CD4-positive, alpha-beta T cell treated with Interleukin-6 for 4 hours (primary cell): ENCODE data around the gene GCGR.
"Not testable (repeated sequence)": the region's sequence is repeated elsewhere in the genome, so short reads cannot be mapped to it uniquely, and the experiment has no call there.

ENCODE experiments used
- DNase-seq: peaks from one replicate; pipeline ENCODE4 v3.0.0-alpha.2; 2020; ENCODE audit warnings: mixed read lengths

Gene GCGR

GRCh38 chr17:81833160-81833920, 29.4 kb downstream of the GCGR start, which contains the start of gene MCRIP1:
MCRIP1 (minus strand) TSS chr17:81833291; CDS start chr17:81824506, 8,785 bp downstream.
- DNase-seq = peak; percentile 96

GRCh38 chr17:81833921-81834830, 30.2 kb downstream of the GCGR start:
- DNase-seq = no peak

GRCh38 chr17:81834831-81835267, 30.9 kb downstream of the GCGR start, which contains the start of gene PPP1R27:
PPP1R27 (minus strand) TSS chr17:81835050; CDS start chr17:81834953, 97 bp downstream.
- DNase-seq = no peak

- DNase-seq = no peak
Observed at GRCh38 chr17:81837641-81838040, 33.7 kb downstream of the GCGR start.

GRCh38 chr17:81838753-81839255, 34.9 kb downstream of the GCGR start:
- DNase-seq = no peak

GRCh38 chr17:81839301-81839700, 35.4 kb downstream of the GCGR start:
- DNase-seq = no peak

GRCh38 chr17:81840059-81840458, 36.1 kb downstream of the GCGR start:
- DNase-seq = not testable (repeated sequence)

GRCh38 chr17:81840826-81841778, 37.2 kb downstream of the GCGR start:
- no peak for DNase-seq

GRCh38 chr17:81841866-81842265, 37.9 kb downstream of the GCGR start:
- DNase-seq = no peak

- DNase-seq = no peak
Observed at GRCh38 chr17:81842378-81842724, 38.4 kb downstream of the GCGR start.

GRCh38 chr17:81842725-81843504, 39.0 kb downstream of the GCGR start:
- DNase-seq = no peak

- no peak for DNase-seq
Observed at GRCh38 chr17:81843713-81844326, 39.9 kb downstream of the GCGR start.

- DNase-seq = no peak
Observed at GRCh38 chr17:81844327-81844851, 40.4 kb downstream of the GCGR start.

GRCh38 chr17:81844887-81845286, 40.9 kb downstream of the GCGR start:
- no peak for DNase-seq

- DNase-seq = no peak
Observed at GRCh38 chr17:81845361-81845760, 41.4 kb downstream of the GCGR start.

GRCh38 chr17:81845881-81846742, 42.2 kb downstream of the GCGR start:
- no peak for DNase-seq

GRCh38 chr17:81846743-81847689, 43.1 kb downstream of the GCGR start:
- DNase-seq = no peak

GRCh38 chr17:81849457-81849856, 45.5 kb downstream of the GCGR start:
- DNase-seq = no peak

- no peak for DNase-seq
Observed at GRCh38 chr17:81851423-81851822, 47.5 kb downstream of the GCGR start.
